SW480 (cell line): ENCODE results near the gene ATP11C.
"Not testable (repeated sequence)": the region's sequence is repeated elsewhere in the genome, so short reads cannot be mapped to it uniquely, and the experiment has no call there.

Experiments
- DNase-seq: peaks from one replicate; pipeline ENCODE4 v3.0.0-alpha.2; 2016; ENCODE audit warnings: low spot score

The ATP11C gene

DNA sequence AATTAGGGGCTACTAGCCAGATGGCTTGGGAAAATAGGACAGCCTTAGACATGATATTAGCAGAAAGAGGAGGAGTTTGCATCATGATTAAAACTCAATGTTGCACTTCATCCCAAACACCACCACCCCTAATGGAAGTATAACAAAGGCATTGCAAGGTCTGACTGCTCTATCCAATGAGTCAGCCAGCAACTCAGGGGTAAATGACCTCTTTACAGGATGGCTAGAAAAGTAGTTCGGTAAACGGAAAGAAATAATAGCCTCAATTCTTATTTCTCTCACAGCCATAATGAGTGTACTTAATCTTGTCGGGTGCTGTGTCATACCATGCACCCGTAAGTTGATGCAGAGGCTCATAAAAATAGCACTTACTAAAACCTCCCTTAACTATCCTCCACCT is 76.0 kb downstream of the ATP11C start:
- not testable (repeated sequence) for DNase-seq

DNA sequence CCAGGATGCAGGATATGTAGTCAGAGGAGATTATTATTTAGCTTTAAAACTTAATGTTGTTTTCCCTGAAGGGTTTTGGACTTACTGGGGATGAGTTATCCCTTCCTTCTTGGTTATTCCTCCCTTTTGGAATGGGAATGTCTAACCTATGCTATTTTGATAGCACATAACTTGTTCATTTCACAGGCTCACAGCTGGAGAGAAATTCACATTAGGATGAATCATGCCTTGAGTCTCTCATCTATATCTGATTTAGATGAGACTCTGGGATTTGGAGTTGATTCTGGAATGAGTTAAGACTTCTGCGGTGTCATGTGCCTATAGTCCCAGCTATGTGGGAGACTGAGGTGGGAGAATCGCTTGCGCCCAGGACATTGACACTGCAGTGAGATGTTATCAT is 81.1 kb downstream of the ATP11C start:
- DNase-seq = no peak

DNA sequence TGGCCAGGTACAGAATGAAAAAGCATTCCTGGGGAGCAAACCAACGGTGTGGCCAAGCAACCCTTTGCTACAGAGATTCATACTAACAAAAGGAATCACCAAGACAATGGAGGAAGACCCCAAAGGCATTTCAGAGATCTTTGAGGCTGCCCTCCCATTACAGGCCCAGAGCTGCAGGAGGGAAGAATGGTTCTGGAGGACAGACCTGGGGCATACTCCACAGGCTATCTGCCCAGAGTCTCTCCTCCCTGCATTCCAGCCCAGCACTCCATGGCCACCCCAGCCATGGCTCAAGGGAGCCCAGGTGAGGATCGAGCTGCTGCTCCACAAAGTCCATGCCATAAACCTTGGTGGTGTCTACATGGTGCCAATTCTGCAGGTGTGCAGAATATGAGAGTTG is 81.9 kb downstream of the ATP11C start:
- no peak for DNase-seq

DNA sequence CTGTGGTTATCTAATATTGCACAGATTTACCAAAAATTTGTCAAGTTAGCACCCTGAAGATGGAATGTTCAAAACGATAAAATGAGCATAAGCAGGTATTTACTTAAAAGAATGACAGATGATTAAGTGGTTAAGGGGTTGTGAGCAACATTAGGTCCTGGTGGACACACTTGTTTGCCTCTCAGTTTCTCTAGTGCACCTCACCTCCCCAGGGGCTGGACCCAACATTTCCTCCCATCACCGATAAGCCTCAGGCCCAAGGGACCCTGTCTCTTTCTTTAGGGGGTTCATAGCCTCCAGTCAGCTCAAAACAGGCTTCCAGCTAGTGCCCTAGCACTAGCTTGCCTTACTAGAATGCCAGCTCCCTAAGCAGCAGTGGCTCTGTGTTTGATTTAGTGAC is 88.0 kb downstream of the ATP11C start:
- no peak for DNase-seq

DNA sequence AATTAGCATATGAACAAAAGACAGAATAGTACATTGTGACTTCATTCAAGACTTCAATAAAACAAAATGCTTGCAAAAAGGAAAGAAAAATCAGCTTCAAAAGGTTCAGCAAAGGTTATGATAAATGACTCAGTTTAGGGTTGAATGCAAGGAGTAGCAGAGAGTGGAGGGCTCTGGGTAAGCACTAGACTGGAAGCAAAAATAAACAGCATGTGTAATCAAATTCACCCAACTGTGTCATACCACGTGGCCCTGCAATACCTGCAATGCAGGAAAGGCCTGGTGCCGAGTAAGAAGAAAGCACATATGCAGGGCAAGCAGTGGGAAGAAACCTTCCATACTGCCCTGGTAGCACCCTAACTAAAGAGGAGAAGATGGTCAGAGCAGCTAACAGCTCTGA is 88.7 kb downstream of the ATP11C start:
- no peak for DNase-seq

DNA sequence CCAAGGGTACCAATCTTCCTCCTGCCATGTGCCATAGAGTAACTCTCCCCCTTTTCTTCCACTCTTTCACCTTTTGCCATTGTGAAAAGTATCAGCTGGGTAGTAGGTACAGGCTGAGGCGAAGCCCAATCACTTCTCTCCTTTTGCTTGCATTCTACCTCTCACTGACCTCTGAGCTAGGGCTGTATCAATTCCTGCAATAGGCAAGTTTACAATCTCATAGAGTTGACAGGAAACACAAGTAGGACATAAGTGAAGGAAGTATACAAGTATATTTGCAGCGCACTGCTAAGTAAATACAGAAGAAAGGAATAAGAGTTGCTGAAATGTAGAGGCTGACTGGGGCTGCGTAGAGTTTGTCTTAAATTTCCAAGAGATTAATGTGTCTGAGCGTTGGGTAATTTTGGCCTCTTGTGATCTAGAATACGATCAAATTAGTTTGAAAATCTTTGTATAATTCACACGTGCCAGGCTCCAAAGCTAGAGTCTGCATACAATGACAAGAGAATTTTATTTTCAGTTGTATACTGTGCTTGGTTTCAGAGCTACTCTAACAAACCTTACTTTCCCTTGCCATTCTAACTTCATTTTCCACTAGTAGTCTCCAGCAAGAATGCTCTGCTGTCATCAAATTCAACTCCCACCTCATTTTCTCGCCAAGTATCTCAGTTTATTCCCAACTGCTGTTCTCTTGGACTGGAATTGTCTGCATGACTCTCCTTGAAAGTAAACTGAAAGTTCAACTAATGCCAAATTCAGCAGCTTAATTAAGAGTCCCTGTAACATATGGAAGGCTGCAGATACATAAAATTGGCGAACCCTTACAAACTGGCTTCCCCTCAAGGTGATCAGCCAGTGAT is 90.3 kb downstream of the ATP11C start:
- no peak for DNase-seq

DNA sequence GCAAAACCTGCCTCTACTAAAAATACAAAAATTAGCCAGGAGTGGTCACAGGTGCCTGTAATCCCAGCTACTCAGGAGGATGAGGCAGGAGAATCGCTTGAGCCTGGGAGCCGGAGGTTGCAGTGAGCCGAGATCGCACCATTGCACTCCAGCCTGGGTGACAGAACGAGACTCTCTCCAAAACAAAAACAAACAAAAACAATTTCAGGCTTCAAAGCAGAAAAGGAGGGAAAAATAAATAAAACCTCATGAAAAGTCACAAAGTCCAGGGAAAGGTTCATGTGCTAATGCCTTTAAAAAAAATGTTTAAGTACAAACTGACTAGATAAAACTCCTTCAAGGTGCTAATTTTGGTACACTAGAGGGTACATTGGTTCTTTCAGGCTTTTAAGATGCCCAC is 96.5 kb downstream of the ATP11C start:
- not testable (repeated sequence) for DNase-seq

DNA sequence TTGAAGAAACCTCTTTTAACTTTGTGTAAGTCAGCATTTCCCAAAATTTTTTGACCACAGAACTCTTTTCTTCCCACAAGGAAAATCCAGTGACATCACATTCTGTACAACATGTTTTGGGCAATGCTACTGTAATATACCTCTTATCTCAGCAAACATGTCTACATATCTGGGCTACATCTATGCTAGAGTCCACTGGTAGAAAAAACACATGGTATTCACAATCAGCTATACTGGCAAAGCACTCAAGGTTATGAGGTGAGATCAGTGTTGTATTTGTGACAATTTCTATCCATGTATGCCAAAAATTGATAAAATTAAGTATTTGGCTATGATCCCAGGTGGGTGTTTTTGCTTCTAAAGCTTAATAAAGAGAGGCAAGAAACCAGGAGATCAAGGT is 98.0 kb downstream of the ATP11C start:
- DNase-seq = no peak

DNA sequence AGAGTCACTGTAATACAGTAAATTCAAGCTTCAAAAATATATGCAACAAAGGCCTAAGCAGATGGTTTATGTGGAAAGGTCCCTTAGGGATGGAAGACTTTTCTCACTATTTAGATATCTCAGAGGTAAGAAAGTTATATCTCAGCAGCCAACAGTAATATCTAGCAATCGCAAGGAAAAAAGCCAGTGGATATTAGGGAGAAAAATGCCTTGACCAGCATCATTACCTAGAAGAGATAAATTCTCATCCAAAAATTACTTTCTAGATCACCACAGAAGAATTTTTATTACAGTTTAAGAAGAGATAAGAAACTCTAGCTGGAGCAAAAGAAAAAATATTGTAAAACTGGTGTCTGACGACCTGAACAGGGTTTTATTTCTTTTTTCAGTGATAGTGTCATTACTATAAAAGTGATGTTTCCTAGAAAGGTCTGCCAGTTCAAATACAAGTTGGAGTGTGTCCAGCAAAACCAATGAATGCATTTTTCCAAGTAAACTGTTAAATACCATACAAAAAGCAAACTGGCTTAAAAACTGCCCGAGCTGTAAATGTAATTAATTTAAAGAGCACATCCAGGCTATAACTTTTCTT is 100.0 kb downstream of the ATP11C start:
- no peak for DNase-seq

DNA sequence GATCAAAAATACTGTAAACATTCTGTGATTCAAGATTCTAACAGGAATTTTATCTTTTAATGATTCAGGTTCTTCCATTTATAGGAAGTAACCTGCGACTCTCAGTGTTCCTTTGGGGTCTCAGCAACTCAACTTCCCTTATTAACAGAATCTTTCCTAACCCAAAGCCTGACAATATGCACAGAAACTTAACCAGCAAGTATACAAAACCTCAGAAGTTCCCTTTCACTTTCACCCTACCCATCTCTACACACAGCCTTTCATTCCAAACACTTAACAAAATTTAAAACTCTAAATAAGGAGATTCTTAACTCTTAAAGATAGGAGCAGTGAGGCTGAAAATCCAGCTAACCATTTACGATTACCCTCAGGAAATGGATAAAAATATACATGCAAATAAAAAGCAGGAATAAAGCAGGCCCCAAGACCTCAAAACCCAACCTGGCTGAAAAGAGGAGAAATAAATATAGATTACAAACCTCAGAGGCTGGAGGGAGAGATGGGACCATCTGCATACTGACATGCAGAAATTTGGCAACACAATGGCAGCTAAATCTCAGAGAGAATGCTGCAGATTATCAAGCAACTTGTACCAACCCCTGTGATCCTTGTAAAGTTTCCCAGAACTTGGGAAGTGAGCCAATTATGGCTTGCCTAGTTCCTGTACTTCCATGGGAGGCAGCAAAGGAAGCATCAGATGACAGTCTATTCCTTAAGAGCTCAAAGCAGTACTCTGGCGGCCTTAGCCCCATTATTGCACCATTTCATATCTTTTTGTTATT is 101.0 kb downstream of the ATP11C start:
- DNase-seq = no peak

DNA sequence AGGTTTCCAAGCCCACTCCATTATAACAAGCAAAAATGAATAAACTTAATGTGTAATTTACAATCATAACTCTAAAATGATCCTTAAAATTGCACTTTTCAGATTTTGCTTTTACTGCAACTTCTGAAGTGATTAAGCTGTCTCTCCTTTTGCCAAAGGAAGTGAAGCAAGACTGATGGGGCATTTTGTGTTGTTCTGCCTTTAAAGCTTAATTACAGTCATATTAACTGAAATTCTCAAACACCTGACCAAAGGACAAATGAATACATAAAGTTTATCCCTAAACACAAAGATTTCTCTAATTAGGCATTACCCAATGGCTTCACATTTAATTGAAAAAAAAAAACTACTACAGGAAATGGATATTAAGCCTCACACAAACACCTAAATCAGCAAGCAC is 101.8 kb downstream of the ATP11C start:
- no peak for DNase-seq

DNA sequence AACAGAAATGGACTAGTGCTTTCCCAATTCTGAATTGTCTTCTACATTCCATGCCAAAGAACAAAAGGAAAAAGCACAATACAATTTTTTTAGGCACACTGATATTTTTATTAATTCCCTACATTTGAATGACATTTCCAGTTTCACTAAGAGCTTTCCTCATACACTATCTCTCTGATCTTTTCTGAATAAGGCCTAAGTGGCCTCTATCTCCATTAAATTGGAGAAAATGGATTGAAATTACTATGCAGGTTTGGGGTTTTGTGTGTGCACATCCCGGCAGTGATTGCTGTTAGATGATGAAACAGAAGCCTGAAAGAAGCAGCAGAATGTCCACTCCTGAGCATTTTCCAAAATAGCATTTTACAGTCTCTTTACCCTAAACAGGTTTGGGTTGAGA is 104.0 kb downstream of the ATP11C start:
- DNase-seq = no peak

DNA sequence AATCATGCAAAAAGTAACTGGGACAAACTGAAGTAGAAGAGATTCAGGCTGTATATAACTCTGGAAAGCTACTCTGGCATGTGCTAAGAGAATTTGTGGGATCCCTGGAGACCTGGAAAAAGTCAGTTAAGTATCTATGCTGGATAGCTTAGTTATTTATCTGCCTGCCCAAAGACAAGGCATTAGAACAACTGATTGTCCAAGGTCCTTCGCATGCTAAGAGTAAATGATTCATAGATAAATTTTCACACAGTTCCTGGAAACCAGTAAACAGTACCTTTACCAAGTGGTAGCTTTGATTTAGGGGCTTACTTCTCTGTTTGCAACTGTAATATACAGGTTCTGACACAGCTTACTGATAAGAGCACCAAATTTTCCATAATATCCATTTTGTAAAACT is 104.8 kb downstream of the ATP11C start:
- DNase-seq = no peak

DNA sequence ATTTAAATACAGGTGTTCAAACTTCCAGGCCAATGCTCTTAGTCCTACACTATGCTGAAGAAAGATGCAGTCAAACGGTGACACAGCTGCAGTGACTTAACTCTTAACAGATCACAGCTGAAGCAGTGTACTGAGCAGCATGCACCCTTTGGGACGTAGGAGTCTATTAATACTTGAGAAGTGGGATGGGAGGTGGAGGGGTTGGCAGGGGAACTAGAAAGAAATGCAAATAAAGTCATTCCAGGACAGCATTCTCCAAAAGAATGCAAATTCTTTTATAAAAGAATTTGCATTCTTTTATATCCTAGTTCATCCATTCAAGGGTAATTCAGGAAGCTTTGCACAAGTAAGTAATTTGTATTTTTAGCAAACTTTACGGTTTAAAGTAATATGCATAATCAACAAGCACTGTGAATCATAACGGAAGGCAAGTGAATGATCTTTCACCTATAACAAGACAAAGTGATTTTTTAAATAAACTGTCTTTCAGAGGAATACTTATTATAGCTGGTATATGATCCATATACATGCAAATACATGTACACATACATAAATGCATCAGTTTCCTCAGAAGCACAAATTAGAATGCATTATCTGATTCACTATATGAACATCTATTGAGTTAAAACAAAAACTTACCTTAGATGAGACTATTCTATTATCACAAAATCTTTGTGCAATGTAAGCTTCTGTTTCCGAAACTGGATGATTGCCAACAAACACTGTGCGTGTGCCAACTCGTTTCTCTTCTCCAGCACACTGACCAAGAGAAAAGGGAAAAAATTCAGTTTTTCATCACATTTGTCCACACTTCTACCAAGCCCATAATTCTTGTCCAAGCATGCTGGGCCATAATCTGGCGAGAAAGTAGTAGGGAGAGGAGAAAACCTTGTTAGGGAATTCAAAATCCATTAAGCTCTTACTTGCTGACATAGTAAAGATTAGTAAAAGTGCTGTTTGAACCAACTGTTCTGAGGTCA is 106.5 kb downstream of the ATP11C start:
- DNase-seq = no peak

DNA sequence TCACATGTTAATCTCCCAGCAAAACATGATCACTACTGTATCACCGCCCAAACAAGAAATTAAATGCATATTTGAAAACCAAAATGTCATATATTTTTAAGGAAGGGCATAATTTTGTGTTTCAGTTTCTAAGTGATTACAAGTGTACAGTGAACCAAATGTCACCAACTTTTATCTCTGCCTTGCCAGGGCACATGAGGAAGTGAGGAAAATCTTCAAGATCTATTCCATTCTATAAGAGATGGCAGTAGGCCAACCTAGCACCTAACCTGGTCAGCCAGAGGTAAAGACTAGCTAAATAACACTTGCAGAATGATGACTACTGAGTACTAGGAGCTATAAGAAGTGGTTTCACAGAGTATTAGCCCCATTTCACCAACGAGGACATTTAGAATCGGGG is 107.2 kb downstream of the ATP11C start:
- DNase-seq = no peak

DNA sequence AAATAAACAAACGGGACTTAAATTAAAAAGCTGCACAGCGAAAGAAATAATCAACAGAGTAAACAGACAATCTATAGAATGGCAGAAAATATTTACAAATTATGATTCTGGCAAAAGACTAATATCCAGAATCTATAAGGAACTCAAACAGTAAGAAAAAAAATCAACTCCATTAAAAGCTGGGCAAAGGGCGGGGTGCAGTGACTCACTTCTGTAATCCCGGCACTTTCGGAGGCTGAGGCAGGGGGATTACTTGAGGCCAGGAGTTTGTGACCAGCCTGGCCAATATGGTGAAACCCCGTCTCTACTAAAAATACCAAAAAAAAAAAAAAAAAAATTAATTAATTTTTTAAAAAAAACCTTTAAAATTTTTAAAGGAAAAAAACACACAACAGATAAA is 109.0 kb downstream of the ATP11C start:
- no peak for DNase-seq

DNA sequence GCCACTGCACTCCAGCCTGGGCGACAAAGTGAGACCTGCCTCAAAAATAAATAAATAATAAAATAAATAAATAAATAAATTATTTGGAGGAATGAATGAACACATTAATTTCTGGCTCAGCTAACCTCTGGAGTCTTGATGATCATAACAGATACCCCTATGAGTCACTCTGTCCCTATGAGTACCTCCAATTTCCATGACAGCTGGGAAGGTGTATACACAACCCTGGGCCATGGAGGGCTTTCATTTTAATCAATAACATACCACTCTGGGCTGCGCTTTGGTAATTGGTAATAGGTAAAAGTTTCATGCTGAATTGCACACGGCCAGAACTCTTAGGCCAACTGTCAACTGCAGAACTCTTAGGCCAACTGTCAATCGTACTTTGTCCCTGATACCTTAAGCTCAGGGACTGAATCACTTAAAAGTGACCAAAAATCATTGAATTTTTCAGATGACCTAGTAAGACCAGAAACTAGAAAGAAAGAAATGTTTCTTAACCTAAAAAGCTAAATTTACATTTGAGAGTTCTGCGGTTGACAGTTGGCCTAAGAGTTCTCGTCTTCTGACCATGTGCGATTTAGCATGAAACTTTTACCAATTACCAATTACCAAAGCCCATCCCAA is 112.4 kb downstream of the ATP11C start:
- DNase-seq = no peak

DNA sequence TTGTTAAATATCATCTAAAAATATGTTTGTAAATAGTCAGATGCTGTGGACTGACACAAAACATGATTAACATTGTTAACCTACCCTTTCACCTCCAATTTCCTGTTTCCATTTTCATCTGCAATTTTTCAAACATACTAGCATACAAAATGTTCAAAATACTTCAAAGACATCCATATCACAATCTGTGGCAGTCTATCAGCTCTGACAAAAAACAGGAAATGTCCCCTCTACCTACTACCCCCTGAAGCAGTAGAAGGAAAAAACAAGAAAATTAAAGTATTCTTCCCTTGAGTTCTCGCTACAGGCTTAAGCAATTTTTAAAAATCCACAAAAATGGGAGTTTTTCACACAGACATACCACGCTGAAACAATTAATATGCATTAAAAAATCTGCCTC is 116.6 kb downstream of the ATP11C start:
- DNase-seq = no peak

DNA sequence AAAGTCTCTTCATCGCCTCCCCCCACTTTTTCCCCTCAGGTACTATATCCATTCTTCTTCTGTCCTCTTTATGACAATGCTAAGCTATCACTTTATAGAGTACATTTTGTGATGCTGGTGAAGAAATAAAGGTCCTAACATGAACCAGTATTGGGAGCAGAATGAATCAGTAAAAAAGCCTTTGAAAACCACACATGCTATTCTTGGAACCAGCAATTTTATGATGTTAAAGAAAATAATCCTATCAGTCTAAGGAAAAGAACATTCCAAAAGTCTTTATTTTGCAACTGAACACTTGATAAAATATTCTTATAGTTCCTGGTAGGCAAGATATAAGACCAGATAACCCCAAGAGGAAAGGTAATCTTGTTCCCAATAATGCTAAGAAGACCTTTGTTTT is 117.1 kb downstream of the ATP11C start:
- DNase-seq = no peak

DNA sequence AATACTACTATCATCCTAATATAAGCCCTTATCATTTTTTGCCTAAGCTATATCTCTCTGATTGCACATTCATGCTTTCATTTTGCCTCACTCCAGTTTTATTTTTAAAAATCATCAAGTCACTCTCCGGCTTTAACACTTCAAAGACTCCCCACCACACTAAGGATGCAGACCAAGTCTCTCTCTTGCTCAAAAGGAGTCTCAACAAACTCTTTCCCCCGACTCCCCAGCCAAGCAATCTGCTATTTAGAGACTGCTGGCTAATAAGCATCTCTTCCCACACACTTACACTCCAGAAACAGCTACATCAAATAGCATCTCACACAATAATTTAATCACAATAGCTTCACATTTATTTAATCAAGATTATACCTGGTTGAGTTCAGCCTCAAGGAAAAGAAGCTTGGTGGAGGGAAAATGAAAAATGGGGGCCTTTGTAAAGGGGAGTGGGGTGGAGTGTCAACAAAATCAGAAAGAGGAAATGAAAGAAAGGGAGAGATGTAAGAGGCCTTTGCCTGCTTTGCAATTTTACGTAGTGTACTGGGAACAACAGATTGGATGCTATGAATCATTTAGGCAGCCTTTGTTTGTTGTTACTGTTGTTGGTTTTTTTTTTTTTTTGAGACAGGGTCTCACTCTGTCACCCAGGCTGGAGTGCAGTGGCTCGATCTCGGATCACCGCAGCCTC is 120.8 kb downstream of the ATP11C start:
- DNase-seq = no peak

DNA sequence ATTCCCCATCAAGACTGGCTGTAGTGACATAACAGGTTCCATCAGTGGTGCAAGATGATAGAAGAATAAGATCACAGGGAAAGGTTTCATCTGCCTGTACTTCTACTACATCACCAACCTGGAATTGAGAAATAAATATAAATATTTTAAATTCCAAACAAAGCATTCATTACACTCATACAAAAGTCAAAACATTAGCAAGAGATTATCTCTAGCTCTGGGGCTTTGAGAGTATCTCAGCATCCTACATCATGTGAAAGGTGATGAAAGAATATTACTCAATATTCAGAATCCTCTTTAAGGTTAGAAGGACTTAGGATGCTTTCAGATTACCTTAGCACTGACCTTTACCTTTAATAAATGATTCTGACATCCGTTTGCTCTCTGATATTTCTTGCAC is 128.4 kb downstream of the ATP11C start:
- DNase-seq = no peak
